ENCODE data around the gene KIF5B.
"Not testable (repeated sequence)": the region's sequence is repeated elsewhere in the genome, so short reads cannot be mapped to it uniquely, and the experiment has no call there.

Gene KIF5B

GRCh38 chr10:31982111-31982510, 74.1 kb downstream of the KIF5B start:
- no peak for DNase-seq (ENCODE audit: low read depth in 2 of 2)
- no peak for TF ChIP-seq CTCF (IDR thresholded peaks at IDR 0.05; ENCODE audit: low read depth, low read length)
- H3K4me3 ChIP-seq (replicated peaks in 1 of 2; ENCODE audit: low read depth in 2 of 2, low read length in 2 of 2) = no peak overlapping the region

GRCh38 chr10:31980471-31980870, 75.8 kb downstream of the KIF5B start:
- DNase-seq (ENCODE audit: low read depth in 2 of 2) = no peak
- TF ChIP-seq CTCF (IDR thresholded peaks at IDR 0.05; ENCODE audit: low read depth, low read length) = no peak
- no peak overlapping the region for H3K4me3 ChIP-seq (replicated peaks in 1 of 2; ENCODE audit: low read depth in 2 of 2, low read length in 2 of 2)

GRCh38 chr10:31979071-31979470, 77.2 kb downstream of the KIF5B start:
- not testable (repeated sequence) for H3K4me3 ChIP-seq (replicated peaks in 1 of 2; ENCODE audit: low read depth in 2 of 2, low read length in 2 of 2); DNase-seq (ENCODE audit: low read depth in 2 of 2)

GRCh38 chr10:31978156-31978483, 78.1 kb downstream of the KIF5B start:
- TF ChIP-seq CTCF (IDR thresholded peaks at IDR 0.05; ENCODE audit: low read depth, low read length) = no peak
- DNase-seq (ENCODE audit: low read depth in 2 of 2) = no peak
- H3K4me3 ChIP-seq (replicated peaks in 1 of 2; ENCODE audit: low read depth in 2 of 2, low read length in 2 of 2) = no peak overlapping the region

- DNase-seq (ENCODE audit: low read depth in 2 of 2) = peak; percentile 65 to 87
- TF ChIP-seq CTCF (IDR thresholded peaks at IDR 0.05; ENCODE audit: low read depth, low read length) = no peak
- no peak overlapping the region for H3K4me3 ChIP-seq (replicated peaks in 1 of 2; ENCODE audit: low read depth in 2 of 2, low read length in 2 of 2)
These were observed 78.6 kb downstream of the KIF5B start for GRCh38 chr10:31977440-31978155.

GRCh38 chr10:31975157-31975765, 81.0 kb downstream of the KIF5B start:
- no peak for TF ChIP-seq CTCF (IDR thresholded peaks at IDR 0.05; ENCODE audit: low read depth, low read length)
- no peak overlapping the region for H3K4me3 ChIP-seq (replicated peaks in 1 of 2; ENCODE audit: low read depth in 2 of 2, low read length in 2 of 2)
- DNase-seq (ENCODE audit: low read depth in 2 of 2) = no peak

- DNase-seq (ENCODE audit: low read depth in 2 of 2) = peak in 1 of 2 donors; percentile 47
- TF ChIP-seq CTCF (IDR thresholded peaks at IDR 0.05; ENCODE audit: low read depth, low read length) = no peak
- H3K4me3 ChIP-seq (replicated peaks in 1 of 2; ENCODE audit: low read depth in 2 of 2, low read length in 2 of 2) = no peak overlapping the region
These were observed 81.6 kb downstream of the KIF5B start for GRCh38 chr10:31974434-31975124.

All from cardiac fibroblast (primary cell).